CD4-positive, alpha-beta T cell treated with Interleukin-6 at 100 ng/mL for 8 hours (primary cell): ENCODE results near the gene SRC.

Experiments used
- DNase-seq: peaks from one replicate; pipeline ENCODE4 v3.0.0-alpha.2; 2020; ENCODE audit warnings: mixed read lengths, low spot score

SRC gene

GRCh38 chr20:37426978-37427377 is 81.0 kb downstream of the SRC start:
- no peak for DNase-seq

- no peak for DNase-seq
Observed at GRCh38 chr20:37430044-37430443, 84.1 kb downstream of the SRC start.

GRCh38 chr20:37430778-37431460 is 85.0 kb downstream of the SRC start:
- DNase-seq, result no peak

GRCh38 chr20:37431786-37432185 is 85.8 kb downstream of the SRC start:
- DNase-seq, result no peak

GRCh38 chr20:37432606-37433005 is 86.7 kb downstream of the SRC start:
- no peak for DNase-seq

- no peak for DNase-seq
Observed at GRCh38 chr20:37435607-37436006, 89.7 kb downstream of the SRC start.

- DNase-seq, result no peak
Observed at GRCh38 chr20:37436527-37437186, 90.7 kb downstream of the SRC start.

- DNase-seq, result no peak
Observed at GRCh38 chr20:37437676-37438075, 91.7 kb downstream of the SRC start.

- no peak for DNase-seq
Observed at GRCh38 chr20:37438464-37439222, 92.7 kb downstream of the SRC start.

GRCh38 chr20:37439223-37439933 is 93.4 kb downstream of the SRC start:
- DNase-seq, result no peak

- no peak for DNase-seq
Observed at GRCh38 chr20:37441023-37441422, 95.1 kb downstream of the SRC start.

- no peak for DNase-seq
Observed at GRCh38 chr20:37442547-37442946, 96.6 kb downstream of the SRC start.

GRCh38 chr20:37442986-37443385 is 97.0 kb downstream of the SRC start:
- DNase-seq, result no peak

GRCh38 chr20:37443596-37443995 is 97.7 kb downstream of the SRC start:
- DNase-seq, result no peak

- no peak for DNase-seq
Observed at GRCh38 chr20:37445041-37445440, 99.1 kb downstream of the SRC start.

- DNase-seq, result no peak
Observed at GRCh38 chr20:37446286-37447032, 100.5 kb downstream of the SRC start.

GRCh38 chr20:37447688-37448087 is 101.7 kb downstream of the SRC start:
- no peak for DNase-seq

GRCh38 chr20:37449276-37449675 is 103.3 kb downstream of the SRC start:
- DNase-seq, result no peak

GRCh38 chr20:37450344-37450743 is 104.4 kb downstream of the SRC start:
- no peak for DNase-seq

GRCh38 chr20:37451616-37452015 is 105.7 kb downstream of the SRC start:
- DNase-seq, result no peak

- DNase-seq, result no peak
Observed at GRCh38 chr20:37452236-37452635, 106.3 kb downstream of the SRC start.

GRCh38 chr20:37453288-37453687 is 107.3 kb downstream of the SRC start:
- no peak for DNase-seq
